T-cell (primary cell): ENCODE data around the gene STIP1. TPM values are rescaled to one million over a fixed set of nuclear protein-coding genes. Genes with fewer than 3 reads are reported as not detected.

ENCODE experiments used
- ATAC-seq, 4 experiments: fragments of 200-7000 bp in 3 of 4; fragments of 150-1000 bp in 1 of 4; cut with Tn5 transposase; replicated peaks in 1 of 4; 1 replicate in 3 of 4; 2 replicates in 1 of 4; pipeline ENCODE4 v1.10.0; 2021; ENCODE audit warnings: moderate library complexity in 3 of 4, mild to moderate bottlenecking in 2 of 4, moderate number of reproducible peaks in 1 of 4
- CTCF ChIA-PET, 2 donors: fragments of 300-600 bp; sonication (Branson Sonifier 250); formaldehyde crosslinking; loops; one replicate each; lab custom pipeline; 2022; ENCODE audit warnings: antibody characterized with exemption in 2 of 2; lab: Charles Lee
- POLR2A ChIA-PET, 2 donors: fragments of 300-600 bp; sonication (Branson Sonifier 250); formaldehyde crosslinking; loops; one replicate each; lab custom pipeline; 2022; ENCODE audit warnings: antibody characterized with exemption in 2 of 2; lab: Charles Lee
- DNase-seq, 35 experiments: peaks; one replicate each; pipeline versions ENCODE4 v3.0.0 to v3.0.0-alpha.2; 2013 to 2023
- H3K27ac ChIP-seq: one replicate; pipeline ENCODE4 v1.5.1; 2013; ENCODE audit warnings: low read length
- H3K27me3 ChIP-seq, 2 experiments: replicated peaks in 1 of 2; 1 replicate in 1 of 2; 2 replicates in 1 of 2; pipeline versions ENCODE4 v1.6.1 to v1.7.0; 2013; ENCODE audit warnings: low read length in 1 of 2, mixed read lengths in 1 of 2; ENCODE audit not compliant: control insufficient read depth in 2 of 2, insufficient read depth in 2 of 2; ENCODE audit errors: extremely low read depth in 1 of 2
- H3K36me3 ChIP-seq, 2 donors: 1 replicate in 1 of 2; 2 replicates in 1 of 2; pipeline versions ENCODE4 v1.6.1 to v1.7.0; 2013; ENCODE audit warnings: low read length in 1 of 2; ENCODE audit not compliant: control insufficient read depth in 2 of 2, insufficient read depth in 1 of 2; ENCODE audit errors: extremely low read depth in 1 of 2
- H3K4me1 ChIP-seq, 2 experiments: 1 replicate in 1 of 2; 2 replicates in 1 of 2; pipeline versions ENCODE4 v1.6.1 to v1.7.0; 2013; ENCODE audit warnings: low read length in 2 of 2, mixed read lengths in 1 of 2; ENCODE audit not compliant: insufficient read depth in 2 of 2, control insufficient read depth in 1 of 2; ENCODE audit errors: extremely low read depth in 1 of 2
- H3K4me3 ChIP-seq, 2 donors: 1 replicate in 1 of 2; 2 replicates in 1 of 2; pipeline versions ENCODE4 v1.5.1 to v1.7.0; 2013; ENCODE audit warnings: mild to moderate bottlenecking in 2 of 2, low read length in 1 of 2, moderate library complexity in 1 of 2; ENCODE audit not compliant: control insufficient read depth in 1 of 2; ENCODE audit errors: extremely low read depth in 1 of 2
- H3K9me3 ChIP-seq: 2 replicates; pipeline ENCODE4 v1.7.0; 2013
- H3K27ac Mint-ChIP-seq, 2 donors: one replicate each; pipeline ENCODE4 v1.8.0; 2020 to 2021; ENCODE audit warnings: mild to moderate bottlenecking in 2 of 2, mixed read lengths in 2 of 2
- H3K27me3 Mint-ChIP-seq, 2 donors: one replicate each; pipeline ENCODE4 v1.8.0; 2021 to 2022; ENCODE audit warnings: mixed read lengths in 2 of 2
- H3K36me3 Mint-ChIP-seq: one replicate; pipeline ENCODE4 v1.8.0; 2021; ENCODE audit warnings: mixed read lengths
- H3K4me1 Mint-ChIP-seq, 3 donors: one replicate each; pipeline ENCODE4 v1.8.0; 2020 to 2022; ENCODE audit warnings: mixed read lengths in 3 of 3, mild to moderate bottlenecking in 1 of 3
- H3K4me3 Mint-ChIP-seq, 3 donors: one replicate each; pipeline ENCODE4 v1.8.0; 2020 to 2022; ENCODE audit warnings: mild to moderate bottlenecking in 3 of 3, mixed read lengths in 3 of 3, moderate library complexity in 3 of 3
- H3K9me3 Mint-ChIP-seq, 3 donors: one replicate each; pipeline ENCODE4 v1.8.0; 2020 to 2022; ENCODE audit warnings: mixed read lengths in 3 of 3
- WGBS: methylation state at CpG from one replicate; pipeline ENCODE4 v1.1.5; 2013; ENCODE audit warnings: missing lambda C conversion rate; ENCODE audit not compliant: insufficient coverage; 5-methylcytosine and 5-hydroxymethylcytosine counted together
- total RNA-seq, 35 experiments: library from RNA in 6 of 35; stranded (reverse) in 6 of 35; fragments of 120-200 nt in 1 of 35; gene quantifications; one replicate each; pipeline versions ENCODE4 v1.2.1 to v1.2.4 and lab custom pipeline; 2013 to 2026

STIP1 gene
- total RNA-seq, 5 donors from 2014 or later (not counting 1 experiment from before 2014, with no cell fraction given): 61.1 to 133 (median 107) TPM

GRCh38 chr11:64176751-64177150, 9.2 kb upstream of the STIP1 start:
- Histone ChIP-seq H3K36me3 (no peaks in the 10 kb centered on the region), H3K4me1 (peaks cover 0 to 10% of the 10 kb centered on the region in 2 experiments), H3K27ac (no peak overlapping the region), H3K27me3 (no peaks in the 10 kb centered on the region), H3K9me3 (no peaks in the 10 kb centered on the region), H3K4me3 (no peak overlapping the region)
- Mint-ChIP-seq H3K27me3 (no peaks in the 10 kb centered on the region), H3K4me3 (no peak overlapping the region), H3K27ac (peak overlapping the region in 1 of 2 donors; percentile 48), H3K4me1 (peaks cover 15 to 27% (median 22%) of the 10 kb centered on the region in 3 donors), H3K36me3 (no peaks in the 10 kb centered on the region), H3K9me3 (no peaks in the 10 kb centered on the region)
- ChIA-PET POLR2A (interaction anchor here in 1 of 2 donors (0.7 kb wide), 1 partner anchor 107 kb away, joined by 6 read pairs; no protein-coding TSS in a partner anchor), CTCF (no interaction called here)
- 43% methylated on average over 4 of the region's 8 CpGs for WGBS
- peak in 2 of 4 experiments; percentile 34 to 49 for ATAC-seq
- no peak for DNase-seq

DNA sequence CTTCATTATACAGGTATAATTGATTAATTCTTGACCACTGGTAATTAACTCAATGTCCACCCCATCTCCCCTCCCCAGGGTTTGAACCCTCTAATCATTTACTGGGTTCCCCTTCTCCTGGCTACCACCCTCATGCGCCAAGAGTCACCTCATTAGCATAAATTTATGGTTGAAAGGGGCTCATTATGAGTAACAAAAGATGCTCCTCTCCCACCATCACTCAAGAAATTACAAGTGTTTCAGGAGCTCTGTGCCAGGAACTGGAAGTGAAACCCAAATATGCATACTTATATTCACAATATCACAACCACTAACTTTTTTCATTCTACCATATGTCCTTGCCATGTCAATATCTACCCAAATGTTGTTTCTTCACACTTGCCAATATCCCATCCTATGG, 7.8 kb upstream of the STIP1 start:
- no peak overlapping the region for H3K4me3 ChIP-seq
- H3K4me1 ChIP-seq: peaks cover 0 to 14% of the 10 kb centered on the region in 2 experiments
- Mint-ChIP-seq H3K4me3 (no peak overlapping the region), H3K27me3 (no peaks in the 10 kb centered on the region), H3K27ac (no peak overlapping the region), H3K36me3 (no peaks in the 10 kb centered on the region), H3K9me3 (no peaks in the 10 kb centered on the region), H3K4me1 (peaks cover 22 to 33% (median 29%) of the 10 kb centered on the region in 3 donors)
- no peaks in the 10 kb centered on the region for H3K9me3 ChIP-seq
- H3K27ac ChIP-seq: no peak overlapping the region
- no peak for ATAC-seq
- H3K27me3 ChIP-seq: no peaks in the 10 kb centered on the region
- POLR2A ChIA-PET: no interaction called here
- CTCF ChIA-PET: no interaction called here
- no CpG with 5 or more reads among the region's 1 CpG for WGBS
- no peaks in the 10 kb centered on the region for H3K36me3 ChIP-seq
- no peak for DNase-seq

DNA sequence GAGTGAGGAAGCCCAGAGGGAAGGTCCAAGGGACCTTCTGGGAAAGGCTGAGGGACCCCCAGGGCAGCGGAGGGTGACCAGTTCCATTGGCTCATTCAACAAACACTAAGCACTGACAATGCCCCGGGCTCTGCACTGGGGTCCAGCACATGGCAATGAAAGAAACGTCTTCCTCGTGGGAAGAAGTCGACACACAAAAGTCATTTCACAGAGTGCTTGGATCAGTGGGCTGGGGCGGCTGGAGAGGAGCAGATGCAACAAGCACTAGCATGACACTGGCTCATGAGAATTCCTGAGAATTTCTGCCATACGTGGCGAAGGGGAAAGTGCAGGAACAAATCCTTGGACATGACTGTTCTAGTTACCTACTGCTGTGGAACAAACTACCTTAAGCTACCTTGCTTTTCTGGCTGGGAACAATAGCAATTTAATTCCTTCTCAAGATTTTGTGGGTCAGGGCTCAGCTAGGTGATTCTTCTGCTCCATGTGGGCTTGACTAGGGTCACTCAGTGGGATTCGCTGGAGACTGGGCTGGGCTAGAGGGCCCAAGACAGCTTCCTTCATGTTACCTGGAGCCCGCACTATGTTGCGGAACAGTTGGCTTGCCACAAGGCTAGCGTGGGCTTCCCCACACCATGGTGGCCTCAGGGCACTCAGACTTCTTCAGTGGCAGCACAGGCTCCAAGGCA, 6.9 kb upstream of the STIP1 start:
- WGBS: 98% methylated on average over 10 of the region's 12 CpGs
- CTCF ChIA-PET: interaction anchor here in 1 of 2 donors (0.6 kb wide), 1 partner anchor 86 kb away, joined by 3 read pairs; no protein-coding TSS in a partner anchor

GRCh38 chr11:64180891-64181290, 5.1 kb upstream of the STIP1 start:
- CTCF ChIA-PET: interaction anchor here in 1 of 2 donors (0.6 kb wide), 1 partner anchor 158 kb away, joined by 5 read pairs; no protein-coding TSS in a partner anchor
- Histone ChIP-seq H3K27me3 (no peaks in the 10 kb centered on the region), H3K36me3 (no peaks in the 10 kb centered on the region), H3K4me1 (peaks cover 0 to 34% of the 10 kb centered on the region in 2 experiments), H3K9me3 (no peaks in the 10 kb centered on the region), H3K27ac (no peak overlapping the region), H3K4me3 (no peak overlapping the region)
- Mint-ChIP-seq H3K4me3 (no peak overlapping the region), H3K27ac (no peak overlapping the region), H3K36me3 (no peaks in the 10 kb centered on the region), H3K27me3 (no peaks in the 10 kb centered on the region), H3K4me1 (peaks cover 36 to 53% (median 43%) of the 10 kb centered on the region in 3 donors), H3K9me3 (no peaks in the 10 kb centered on the region)
- DNase-seq (no peak), ATAC-seq (no peak)
- WGBS: 96% methylated on average over 3 of the region's 5 CpGs
- POLR2A ChIA-PET: no interaction called here

More for the DNA sequence above, 6.9 kb upstream of the STIP1 start:
- Mint-ChIP-seq H3K27me3 (no peaks in the 10 kb centered on the region), H3K9me3 (no peaks in the 10 kb centered on the region), H3K4me1 (peaks cover 30 to 42% (median 37%) of the 10 kb centered on the region in 3 donors), H3K27ac (no peak overlapping the region), H3K36me3 (no peaks in the 10 kb centered on the region), H3K4me3 (no peak overlapping the region)
- Histone ChIP-seq H3K27me3 (no peaks in the 10 kb centered on the region), H3K9me3 (no peaks in the 10 kb centered on the region), H3K4me1 (peaks cover 0 to 22% of the 10 kb centered on the region in 2 experiments), H3K4me3 (no peak overlapping the region), H3K27ac (no peak overlapping the region), H3K36me3 (no peaks in the 10 kb centered on the region)
- ATAC-seq (no peak), DNase-seq (no peak)
- POLR2A ChIA-PET: no interaction called here

DNA sequence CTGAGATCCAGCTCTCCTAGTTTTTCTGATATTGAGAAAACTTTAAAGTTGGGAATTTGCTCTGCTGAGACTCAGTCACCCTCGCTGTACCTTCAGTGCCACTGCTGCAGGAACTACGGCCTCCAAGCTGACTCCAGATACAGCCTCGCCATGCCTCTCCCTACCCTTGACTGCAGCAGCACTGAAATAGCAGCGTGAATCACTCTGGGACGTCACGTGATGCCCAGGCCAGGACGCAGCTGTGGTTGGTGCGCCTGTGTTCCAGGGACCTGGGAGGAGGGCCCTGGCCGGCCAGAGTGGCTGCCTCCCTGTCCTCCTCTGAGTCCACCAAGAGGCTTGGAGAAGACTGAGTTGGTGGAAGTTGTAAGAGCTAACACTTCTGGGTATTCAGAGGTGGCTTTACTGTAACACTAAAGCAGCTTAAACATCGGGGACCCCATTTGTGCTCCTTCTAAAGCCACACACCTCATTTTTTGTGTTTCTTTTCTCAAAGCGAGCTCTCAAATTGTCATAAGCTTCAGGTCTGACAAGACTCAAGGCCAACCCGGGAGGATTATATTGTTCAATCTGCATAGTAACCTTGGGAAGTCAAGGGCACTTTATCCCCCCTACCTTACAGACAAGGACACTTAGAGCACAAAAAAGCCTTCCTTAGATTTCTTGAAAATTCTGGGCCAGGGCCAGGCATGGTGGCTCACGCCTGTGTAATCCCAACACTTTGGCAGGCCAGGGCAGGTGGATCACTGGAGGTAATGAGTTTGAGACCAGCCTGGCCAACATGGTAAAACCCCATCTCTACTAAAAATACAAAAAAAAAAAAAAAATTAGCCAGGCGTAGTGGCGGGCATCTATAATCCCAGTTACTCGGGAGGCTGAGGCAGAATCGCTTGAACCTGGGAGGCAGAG, 4.2 kb upstream of the STIP1 start:
- peak overlapping the region in 1 of 2 donors; percentile 34 for H3K27ac Mint-ChIP-seq
- H3K4me3 Mint-ChIP-seq: no peak overlapping the region
- peaks cover 35 to 52% (median 40%) of the 10 kb centered on the region in 3 donors for H3K4me1 Mint-ChIP-seq

GRCh38 chr11:64183890-64184289, 2.1 kb upstream of the STIP1 start:
- no peak for ATAC-seq

More for the DNA sequence above, 4.2 kb upstream of the STIP1 start:
- DNase-seq: peak in 7 of 35 experiments; percentile 13 to 46 (median 27)
- H3K4me3 ChIP-seq: no peak overlapping the region
- peaks cover 0 to 33% of the 10 kb centered on the region in 2 experiments for H3K4me1 ChIP-seq
- POLR2A ChIA-PET: interaction anchor here in 1 of 2 donors (0.5 to 0.7 kb wide), 2 partner anchors 9 to 182 kb away, joined by 3 to 5 read pairs; no protein-coding TSS in a partner anchor
- Mint-ChIP-seq H3K36me3 (no peaks in the 10 kb centered on the region), H3K27me3 (no peaks in the 10 kb centered on the region), H3K9me3 (no peaks in the 10 kb centered on the region)
- CTCF ChIA-PET: interaction anchor here (0.6 to 0.7 kb wide), 5 partner anchors 26 to 557 kb away, joined by 3 to 5 read pairs (median 3); no protein-coding TSS in a partner anchor
- H3K36me3 ChIP-seq: no peaks in the 10 kb centered on the region
- no peaks in the 10 kb centered on the region for H3K9me3 ChIP-seq
- H3K27ac ChIP-seq: no peak overlapping the region
- WGBS: 65% methylated on average over 13 of the region's 17 CpGs
- no peaks in the 10 kb centered on the region for H3K27me3 ChIP-seq
- no peak for ATAC-seq

More at GRCh38 chr11:64183890-64184289, 2.1 kb upstream of the STIP1 start:
- CTCF ChIA-PET: interaction anchor here in 1 of 2 donors (1.2 kb wide), 1 partner anchor 198 kb away, joined by 3 read pairs; no protein-coding TSS in a partner anchor
- no peaks in the 10 kb centered on the region for H3K27me3 Mint-ChIP-seq
- WGBS: 95% methylated on average over 7 of the region's 7 CpGs
- H3K27ac Mint-ChIP-seq: peak overlapping the region in 1 of 2 donors; percentile 22
- H3K4me1 ChIP-seq: peaks cover 3 to 29% of the 10 kb centered on the region in 2 experiments
- POLR2A ChIA-PET: interaction anchor here in 1 of 2 donors (0.9 kb wide), 1 partner anchor 119 kb away, joined by 6 read pairs; no protein-coding TSS in a partner anchor
- no peaks in the 10 kb centered on the region for H3K27me3 ChIP-seq
- H3K9me3 ChIP-seq: no peaks in the 10 kb centered on the region
- H3K4me3 ChIP-seq: no peak overlapping the region
- peaks cover 0 to 3% of the 10 kb centered on the region in 2 donors for H3K36me3 ChIP-seq
- peaks cover 34 to 42% (median 35%) of the 10 kb centered on the region in 3 donors for H3K4me1 Mint-ChIP-seq
- peak overlapping the region in 2 of 3 donors; percentile 7 to 36 for H3K4me3 Mint-ChIP-seq
- DNase-seq: no peak
- no peaks in the 10 kb centered on the region for H3K9me3 Mint-ChIP-seq
- no peak overlapping the region for H3K27ac ChIP-seq
- H3K36me3 Mint-ChIP-seq: no peaks in the 10 kb centered on the region
